HL-60 (cell line): Measurements from ENCODE around the gene IL10RA.

Experiments used
- GABPA ChIP-seq: IDR thresholded peaks from 2 replicates; pipeline ENCODE4 v1.6.1; 2012; ENCODE audit warnings: low read depth
- TF ChIP-seq, protein P1 (sequence below): IDR thresholded peaks from one replicate; pipeline ENCODE4 v1.5.1; 2011; ENCODE audit warnings: low read length, control low read depth, inconsistent platforms; ENCODE audit not compliant: insufficient read depth
- TF ChIP-seq, protein P2 (sequence below): IDR thresholded peaks from 2 replicates; pipeline ENCODE4 v1.6.1; 2012; ENCODE audit warnings: low read depth; ENCODE audit not compliant: insufficient replicate concordance

DNA sequence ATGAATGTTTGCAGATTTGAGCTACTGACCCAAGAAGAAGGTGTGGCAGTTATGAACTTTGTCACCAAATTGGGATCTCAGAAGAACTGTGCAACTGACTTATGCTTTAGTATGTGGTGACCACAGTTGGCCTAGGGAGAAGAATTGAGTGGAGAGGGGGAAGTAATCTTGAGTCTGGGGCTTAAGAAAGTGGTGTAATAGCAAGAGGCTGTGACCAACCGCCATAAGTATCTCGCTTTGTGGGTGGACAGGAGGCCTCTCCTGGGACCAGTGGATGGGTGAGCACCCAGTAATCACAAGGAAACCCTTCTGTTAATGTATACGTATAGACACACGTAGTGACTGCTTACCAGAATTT, 12.7 kb upstream of the IL10RA start:
- TF ChIP-seq, protein P1, sequence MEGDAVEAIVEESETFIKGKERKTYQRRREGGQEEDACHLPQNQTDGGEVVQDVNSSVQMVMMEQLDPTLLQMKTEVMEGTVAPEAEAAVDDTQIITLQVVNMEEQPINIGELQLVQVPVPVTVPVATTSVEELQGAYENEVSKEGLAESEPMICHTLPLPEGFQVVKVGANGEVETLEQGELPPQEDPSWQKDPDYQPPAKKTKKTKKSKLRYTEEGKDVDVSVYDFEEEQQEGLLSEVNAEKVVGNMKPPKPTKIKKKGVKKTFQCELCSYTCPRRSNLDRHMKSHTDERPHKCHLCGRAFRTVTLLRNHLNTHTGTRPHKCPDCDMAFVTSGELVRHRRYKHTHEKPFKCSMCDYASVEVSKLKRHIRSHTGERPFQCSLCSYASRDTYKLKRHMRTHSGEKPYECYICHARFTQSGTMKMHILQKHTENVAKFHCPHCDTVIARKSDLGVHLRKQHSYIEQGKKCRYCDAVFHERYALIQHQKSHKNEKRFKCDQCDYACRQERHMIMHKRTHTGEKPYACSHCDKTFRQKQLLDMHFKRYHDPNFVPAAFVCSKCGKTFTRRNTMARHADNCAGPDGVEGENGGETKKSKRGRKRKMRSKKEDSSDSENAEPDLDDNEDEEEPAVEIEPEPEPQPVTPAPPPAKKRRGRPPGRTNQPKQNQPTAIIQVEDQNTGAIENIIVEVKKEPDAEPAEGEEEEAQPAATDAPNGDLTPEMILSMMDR = no peak
- TF ChIP-seq GABPA = no peak
- TF ChIP-seq, protein P2, sequence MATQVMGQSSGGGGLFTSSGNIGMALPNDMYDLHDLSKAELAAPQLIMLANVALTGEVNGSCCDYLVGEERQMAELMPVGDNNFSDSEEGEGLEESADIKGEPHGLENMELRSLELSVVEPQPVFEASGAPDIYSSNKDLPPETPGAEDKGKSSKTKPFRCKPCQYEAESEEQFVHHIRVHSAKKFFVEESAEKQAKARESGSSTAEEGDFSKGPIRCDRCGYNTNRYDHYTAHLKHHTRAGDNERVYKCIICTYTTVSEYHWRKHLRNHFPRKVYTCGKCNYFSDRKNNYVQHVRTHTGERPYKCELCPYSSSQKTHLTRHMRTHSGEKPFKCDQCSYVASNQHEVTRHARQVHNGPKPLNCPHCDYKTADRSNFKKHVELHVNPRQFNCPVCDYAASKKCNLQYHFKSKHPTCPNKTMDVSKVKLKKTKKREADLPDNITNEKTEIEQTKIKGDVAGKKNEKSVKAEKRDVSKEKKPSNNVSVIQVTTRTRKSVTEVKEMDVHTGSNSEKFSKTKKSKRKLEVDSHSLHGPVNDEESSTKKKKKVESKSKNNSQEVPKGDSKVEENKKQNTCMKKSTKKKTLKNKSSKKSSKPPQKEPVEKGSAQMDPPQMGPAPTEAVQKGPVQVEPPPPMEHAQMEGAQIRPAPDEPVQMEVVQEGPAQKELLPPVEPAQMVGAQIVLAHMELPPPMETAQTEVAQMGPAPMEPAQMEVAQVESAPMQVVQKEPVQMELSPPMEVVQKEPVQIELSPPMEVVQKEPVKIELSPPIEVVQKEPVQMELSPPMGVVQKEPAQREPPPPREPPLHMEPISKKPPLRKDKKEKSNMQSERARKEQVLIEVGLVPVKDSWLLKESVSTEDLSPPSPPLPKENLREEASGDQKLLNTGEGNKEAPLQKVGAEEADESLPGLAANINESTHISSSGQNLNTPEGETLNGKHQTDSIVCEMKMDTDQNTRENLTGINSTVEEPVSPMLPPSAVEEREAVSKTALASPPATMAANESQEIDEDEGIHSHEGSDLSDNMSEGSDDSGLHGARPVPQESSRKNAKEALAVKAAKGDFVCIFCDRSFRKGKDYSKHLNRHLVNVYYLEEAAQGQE = no peak
